ENCODE results near the gene AHCY.
"Not testable (repeated sequence)": the region's sequence is repeated elsewhere in the genome, so short reads cannot be mapped to it uniquely, and the experiment has no call there.

AHCY gene

GRCh38 chr20:34322267-34323105 is 19.3 kb upstream of the AHCY start:
- no peak for DNase-seq

- no peak for DNase-seq
These were observed 17.7 kb upstream of the AHCY start for GRCh38 chr20:34320861-34321260.

- DNase-seq: no peak
These were observed 15.7 kb upstream of the AHCY start for GRCh38 chr20:34318609-34319443.

GRCh38 chr20:34316196-34316814 is 13.2 kb upstream of the AHCY start:
- no peak for DNase-seq

- DNase-seq: no peak
These were observed 12.1 kb upstream of the AHCY start for GRCh38 chr20:34315236-34315635.

GRCh38 chr20:34312544-34313217 is 9.5 kb upstream of the AHCY start:
- peak; percentile 91 for DNase-seq

GRCh38 chr20:34312024-34312460 is 8.9 kb upstream of the AHCY start:
- DNase-seq: no peak

- DNase-seq: peak; percentile 13
These were observed 8.2 kb upstream of the AHCY start for GRCh38 chr20:34311118-34312023.

- DNase-seq: no peak
These were observed 7.4 kb upstream of the AHCY start for GRCh38 chr20:34310481-34311117.

GRCh38 chr20:34309691-34310090 is 6.5 kb upstream of the AHCY start:
- DNase-seq: no peak

GRCh38 chr20:34305333-34306230 is 2.4 kb upstream of the AHCY start:
- no peak for DNase-seq

GRCh38 chr20:34302312-34302722 is 838 bp downstream of the AHCY start:
- no peak for DNase-seq

- no peak for DNase-seq
These were observed 1.4 kb downstream of the AHCY start for GRCh38 chr20:34301587-34302311.

GRCh38 chr20:34300809-34301586 is 2.2 kb downstream of the AHCY start:
- no peak for DNase-seq

- no peak for DNase-seq
These were observed 2.8 kb downstream of the AHCY start for GRCh38 chr20:34300256-34300806.

GRCh38 chr20:34299556-34300255 is 3.4 kb downstream of the AHCY start:
- no peak for DNase-seq

GRCh38 chr20:34298294-34298784 is 4.8 kb downstream of the AHCY start:
- DNase-seq: not testable (repeated sequence)

All from midbrain (tissue), 1 donor.